ENCODE results near the gene SPATA17.
"Not testable (repeated sequence)": the region's sequence is repeated elsewhere in the genome, so short reads cannot be mapped to it uniquely, and the experiment has no call there.

SPATA17 gene, protein sequence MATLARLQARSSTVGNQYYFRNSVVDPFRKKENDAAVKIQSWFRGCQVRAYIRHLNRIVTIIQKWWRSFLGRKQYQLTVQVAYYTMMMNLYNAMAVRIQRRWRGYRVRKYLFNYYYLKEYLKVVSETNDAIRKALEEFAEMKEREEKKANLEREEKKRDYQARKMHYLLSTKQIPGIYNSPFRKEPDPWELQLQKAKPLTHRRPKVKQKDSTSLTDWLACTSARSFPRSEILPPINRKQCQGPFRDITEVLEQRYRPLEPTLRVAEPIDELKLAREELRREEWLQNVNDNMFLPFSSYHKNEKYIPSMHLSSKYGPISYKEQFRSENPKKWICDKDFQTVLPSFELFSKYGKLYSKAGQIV

DNA sequence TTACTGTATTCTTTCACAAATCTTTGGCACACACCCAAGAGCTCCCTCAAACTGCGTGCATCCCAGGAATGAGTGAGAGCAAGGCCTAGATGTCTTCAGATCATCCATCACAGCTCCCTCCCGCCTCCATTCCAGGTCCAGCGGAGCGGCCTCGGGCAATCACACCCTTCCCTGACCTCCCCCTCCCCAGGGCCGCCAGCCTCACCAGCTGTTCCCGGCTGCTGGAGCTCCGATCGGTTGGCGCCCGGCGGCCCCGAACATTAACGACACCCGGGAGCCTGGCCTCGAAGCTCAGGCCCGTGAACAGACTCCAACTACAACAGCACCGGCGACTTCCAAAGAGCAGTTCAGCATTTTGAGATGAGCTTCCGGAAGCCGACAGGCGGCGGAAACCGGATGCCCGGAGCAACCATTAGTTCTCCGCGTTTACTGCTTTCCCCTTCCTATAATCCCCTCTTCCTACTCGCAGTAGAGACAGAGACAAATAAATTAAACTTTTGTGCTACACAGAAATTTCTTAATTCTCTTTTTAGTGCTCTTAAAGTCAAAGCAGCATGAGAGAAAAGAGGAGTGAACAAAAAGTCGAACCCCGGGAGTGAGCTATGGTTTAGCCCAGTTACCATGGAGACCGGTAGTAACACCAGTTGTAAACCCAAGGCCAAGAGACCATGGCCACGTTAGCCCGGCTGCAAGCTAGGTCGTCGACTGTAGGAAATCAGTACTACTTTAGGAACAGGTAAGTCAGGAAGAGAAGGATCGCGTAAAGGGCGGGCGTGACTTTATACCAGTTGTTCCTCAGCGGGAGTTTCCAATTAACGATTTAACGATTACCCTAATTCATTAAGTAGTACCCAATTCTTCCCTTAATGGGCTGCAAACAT lies at the start of gene SPATA17, which contains the start of gene GPATCH2:
SPATA17 (plus strand) TSS at position 634 of the 881 bp plus-strand sequence; CDS start at position 669, 35 bp downstream.
GPATCH2 (minus strand) TSS at position 380 of the 881 bp plus-strand sequence; CDS start at position 261, 119 bp downstream.
- DNase-seq (ENCODE audit: extremely low read depth in 1 of 2, low read depth in 1 of 2): peak; percentile 46 to 55

DNA sequence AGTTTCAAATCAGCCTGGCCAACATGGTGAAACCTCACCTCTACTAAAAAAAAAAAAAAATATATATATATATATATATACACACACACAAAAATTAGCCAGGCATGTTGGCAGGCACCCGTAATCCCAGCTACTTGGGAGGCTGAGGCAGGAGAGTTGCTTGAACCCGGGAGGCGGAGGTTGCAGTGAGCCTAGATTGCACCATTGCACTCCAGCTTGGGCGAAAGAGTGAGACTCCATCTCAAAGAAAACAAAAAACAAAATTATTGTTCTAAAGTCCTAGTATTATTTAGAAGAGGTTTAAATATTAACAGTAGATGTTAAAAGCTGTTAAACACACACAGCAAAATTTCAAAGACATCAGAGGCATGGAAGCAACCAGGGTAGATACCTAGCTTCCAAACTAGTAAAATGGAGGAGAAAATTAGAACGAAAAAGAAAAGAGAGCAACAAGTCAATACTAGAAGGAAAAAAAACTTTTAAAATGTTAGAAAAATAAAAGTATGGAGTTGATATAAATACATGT lies 46.8 kb upstream of the SPATA17 start:
- not testable (repeated sequence) for DNase-seq (ENCODE audit: extremely low read depth in 1 of 2, low read depth in 1 of 2)

GRCh38 chr1:217585577-217585976 lies 45.6 kb upstream of the SPATA17 start:
- DNase-seq (ENCODE audit: extremely low read depth in 1 of 2, low read depth in 1 of 2): no peak

DNA sequence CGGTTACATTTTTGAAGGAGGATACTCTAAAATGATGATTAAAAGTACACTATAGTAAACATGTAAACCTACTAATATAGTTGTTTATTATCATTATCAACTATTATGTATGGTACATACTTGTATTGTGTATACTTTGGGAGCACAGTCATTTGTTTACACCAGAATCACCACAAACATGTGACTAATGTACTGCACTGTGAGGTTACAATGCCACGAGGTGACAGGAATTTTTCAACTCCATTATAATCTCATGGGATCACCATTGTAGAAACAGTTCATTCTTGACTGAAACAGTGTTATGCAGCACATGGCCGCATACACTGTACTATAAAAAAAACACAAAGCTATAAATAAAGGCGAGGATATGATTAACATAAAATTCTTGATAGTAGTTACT lies 44.6 kb upstream of the SPATA17 start:
- no peak for DNase-seq (ENCODE audit: extremely low read depth in 1 of 2, low read depth in 1 of 2)

DNA sequence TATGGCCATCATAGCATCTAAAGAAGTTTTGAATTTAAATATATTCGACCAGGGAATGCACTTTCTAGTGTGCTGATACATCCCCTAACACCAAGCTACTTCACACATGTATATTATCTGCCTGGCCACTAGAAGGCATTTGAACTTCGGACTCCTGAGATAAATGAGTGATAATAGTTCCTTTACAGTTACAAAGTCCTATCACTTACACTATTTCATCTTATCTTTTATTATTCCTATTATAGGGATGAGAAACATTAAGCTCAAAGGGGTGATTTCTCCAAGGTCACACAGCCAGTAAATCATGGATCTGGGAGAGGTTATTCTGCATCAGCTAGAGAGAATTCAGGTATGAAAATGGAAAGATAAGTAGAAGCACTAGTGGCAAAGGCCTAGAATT lies 40.5 kb upstream of the SPATA17 start:
- no peak for DNase-seq (ENCODE audit: extremely low read depth in 1 of 2, low read depth in 1 of 2)

GRCh38 chr1:217599154-217599553 lies 32.0 kb upstream of the SPATA17 start:
- DNase-seq (ENCODE audit: extremely low read depth in 1 of 2, low read depth in 1 of 2): no peak

DNA sequence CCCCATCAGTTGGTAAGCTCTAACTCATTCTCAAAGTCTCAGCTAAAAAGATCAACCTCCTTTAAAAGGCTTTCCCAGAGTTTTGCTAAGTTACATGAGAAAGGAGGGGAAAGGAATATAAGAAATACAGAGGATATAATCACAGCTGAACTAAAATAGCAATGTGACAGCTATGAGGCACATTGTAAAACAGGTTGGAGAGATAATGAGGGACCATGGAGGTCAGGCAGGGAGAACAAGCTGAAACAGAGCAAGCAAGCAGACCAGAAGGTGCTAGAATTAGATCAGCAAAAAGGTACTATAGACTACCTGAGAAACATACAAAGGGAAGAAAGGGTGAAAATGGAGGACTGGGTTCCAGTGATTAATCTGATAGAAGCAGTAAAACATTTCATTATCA lies 28.8 kb upstream of the SPATA17 start:
- no peak for DNase-seq (ENCODE audit: extremely low read depth in 1 of 2, low read depth in 1 of 2)

- no peak for DNase-seq (ENCODE audit: extremely low read depth in 1 of 2, low read depth in 1 of 2)
Measured at GRCh38 chr1:217605390-217605789, 25.8 kb upstream of the SPATA17 start.

DNA sequence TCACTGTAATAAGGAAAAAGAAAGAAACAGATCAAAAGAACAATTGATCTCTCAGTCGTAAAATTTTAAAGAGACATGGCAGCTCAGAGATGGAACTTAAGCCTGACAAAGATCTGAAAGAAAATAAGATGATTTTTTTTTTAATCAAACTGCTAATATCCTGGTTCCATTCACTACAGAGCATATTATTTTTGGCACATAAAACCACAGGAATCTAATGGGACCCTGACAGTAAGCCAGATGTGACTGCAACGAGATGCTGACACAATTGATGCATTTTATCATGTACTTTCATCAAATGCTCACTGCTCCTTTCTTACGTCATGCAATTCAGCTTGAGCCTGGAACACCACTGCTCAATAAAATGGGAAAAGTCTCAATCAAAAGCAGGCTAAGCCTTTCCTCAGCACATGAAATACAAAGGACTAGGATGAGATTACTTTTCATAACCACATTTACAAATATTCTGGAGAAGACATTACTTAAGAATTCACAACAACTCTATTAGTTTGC lies 16.9 kb upstream of the SPATA17 start:
- DNase-seq (ENCODE audit: extremely low read depth in 1 of 2, low read depth in 1 of 2): no peak

GRCh38 chr1:217617126-217617525 lies 14.0 kb upstream of the SPATA17 start:
- DNase-seq (ENCODE audit: extremely low read depth in 1 of 2, low read depth in 1 of 2): no peak

DNA sequence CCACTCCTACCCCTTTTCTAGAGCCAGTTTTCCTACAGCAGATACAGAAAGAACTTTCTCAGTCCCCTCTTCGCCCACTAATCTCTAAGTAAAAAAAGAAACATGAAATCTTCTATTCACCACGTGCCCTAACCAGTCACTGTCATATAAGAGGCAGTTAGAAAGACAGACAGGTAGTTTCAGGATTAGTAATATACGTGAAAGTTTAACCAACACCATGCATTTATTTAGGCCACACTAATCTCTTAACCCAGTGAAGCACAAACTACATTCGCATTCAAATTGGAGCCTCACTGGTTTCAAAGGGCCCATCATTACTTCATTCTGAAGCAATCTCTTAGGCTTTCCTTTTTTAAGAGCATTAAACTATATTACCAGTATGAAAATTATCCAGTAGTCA lies 10.3 kb upstream of the SPATA17 start:
- no peak for DNase-seq (ENCODE audit: extremely low read depth in 1 of 2, low read depth in 1 of 2)

GRCh38 chr1:217622042-217622441 lies 9.1 kb upstream of the SPATA17 start:
- DNase-seq (ENCODE audit: extremely low read depth in 1 of 2, low read depth in 1 of 2): no peak

GRCh38 chr1:217626321-217626720 lies 4.8 kb upstream of the SPATA17 start:
- DNase-seq (ENCODE audit: extremely low read depth in 1 of 2, low read depth in 1 of 2): no peak

DNA sequence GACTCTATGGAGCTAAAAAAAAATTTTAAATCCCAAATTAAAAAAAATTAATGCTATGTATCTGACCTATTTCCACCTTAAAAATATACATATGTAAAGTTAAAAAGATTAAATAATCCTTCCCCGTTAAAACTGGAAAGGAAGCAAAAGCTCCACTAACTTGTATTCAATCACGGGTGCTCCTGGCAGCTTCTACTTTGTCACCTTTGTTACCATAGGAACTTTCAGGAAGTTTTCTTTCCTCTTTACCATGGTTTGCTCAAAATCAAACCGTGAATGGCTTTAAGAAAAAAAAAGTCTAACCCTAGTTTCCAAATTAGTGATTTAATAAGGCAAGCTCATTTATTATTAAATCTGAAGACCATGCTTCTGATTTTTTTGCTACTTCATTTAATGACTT lies 3.7 kb upstream of the SPATA17 start:
- no peak for DNase-seq (ENCODE audit: extremely low read depth in 1 of 2, low read depth in 1 of 2)

DNA sequence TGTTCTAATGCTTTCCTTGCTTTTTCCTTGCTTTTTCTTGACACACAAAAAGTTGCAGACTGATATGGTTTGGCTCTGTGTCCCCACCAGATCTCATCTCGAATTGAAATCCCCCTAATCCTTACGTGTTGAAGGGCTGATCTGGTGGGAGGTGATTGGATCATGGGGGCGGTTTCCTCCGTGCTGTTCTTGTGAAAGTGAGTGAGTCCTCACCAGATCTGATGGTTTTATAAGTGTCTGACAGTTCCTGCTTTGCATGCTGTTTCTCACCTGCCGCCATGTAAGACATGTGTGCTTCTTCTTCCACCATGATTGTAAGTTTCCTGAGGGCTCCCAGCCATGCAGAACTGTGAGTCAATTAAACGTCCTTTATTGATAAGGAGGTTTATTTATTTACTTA lies 11.3 kb downstream of the SPATA17 start:
- no peak for DNase-seq (ENCODE audit: extremely low read depth in 1 of 2, low read depth in 1 of 2)

DNA sequence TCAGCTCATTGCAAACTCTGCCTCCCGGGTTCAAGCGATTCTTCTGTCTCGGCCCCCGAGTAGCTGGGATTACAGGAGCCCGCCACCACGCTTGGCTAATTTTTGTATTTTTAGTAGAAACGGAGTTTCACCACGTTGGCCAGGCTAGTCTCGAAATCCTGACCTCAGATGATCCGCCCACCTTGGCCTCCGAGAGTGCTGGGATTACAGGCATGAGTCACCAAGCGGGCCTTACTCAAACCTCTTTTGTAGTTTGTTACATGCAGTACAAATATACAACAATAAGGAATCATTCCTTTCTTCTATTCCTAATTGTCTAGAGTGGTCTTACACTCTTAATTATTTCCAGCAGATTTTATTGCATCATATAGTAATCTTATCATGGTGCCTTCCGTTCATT lies 16.6 kb downstream of the SPATA17 start:
- no peak for DNase-seq (ENCODE audit: extremely low read depth in 1 of 2, low read depth in 1 of 2)

- no peak for DNase-seq (ENCODE audit: extremely low read depth in 1 of 2, low read depth in 1 of 2)
Measured at GRCh38 chr1:217650674-217651073, 19.5 kb downstream of the SPATA17 start.

DNA sequence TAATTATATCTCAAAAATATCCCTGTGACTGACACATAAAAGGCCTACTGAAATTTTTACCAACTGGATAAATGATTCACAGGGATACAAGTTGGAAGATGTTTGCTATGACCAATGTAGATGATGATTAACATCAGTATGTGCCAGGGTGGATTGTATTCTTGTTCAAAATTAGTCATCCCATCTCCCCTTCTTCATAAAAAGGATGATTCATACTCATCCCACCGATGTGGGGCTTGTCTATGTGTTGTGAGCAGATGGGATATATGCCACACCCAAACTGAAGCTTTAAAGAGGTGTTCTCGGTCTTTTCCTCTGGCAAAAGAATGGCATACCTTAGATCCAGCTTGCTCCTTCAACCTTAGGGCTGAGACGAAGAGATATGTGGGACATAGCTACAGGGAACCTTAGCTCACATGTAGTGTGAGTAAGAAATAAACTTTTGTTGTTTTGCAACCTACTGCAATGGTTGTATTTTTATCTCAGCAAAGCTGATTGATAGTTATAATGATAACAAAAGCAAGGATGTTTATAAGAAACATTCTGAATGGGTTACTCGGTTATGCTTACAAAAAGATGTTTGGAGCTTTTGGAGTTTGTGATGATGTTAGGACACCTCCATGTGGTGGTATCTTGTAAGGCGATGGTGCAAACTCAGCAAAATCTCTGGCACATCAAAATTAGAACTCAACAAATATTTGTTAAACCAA lies 29.4 kb downstream of the SPATA17 start:
- no peak for DNase-seq (ENCODE audit: extremely low read depth in 1 of 2, low read depth in 1 of 2)

DNA sequence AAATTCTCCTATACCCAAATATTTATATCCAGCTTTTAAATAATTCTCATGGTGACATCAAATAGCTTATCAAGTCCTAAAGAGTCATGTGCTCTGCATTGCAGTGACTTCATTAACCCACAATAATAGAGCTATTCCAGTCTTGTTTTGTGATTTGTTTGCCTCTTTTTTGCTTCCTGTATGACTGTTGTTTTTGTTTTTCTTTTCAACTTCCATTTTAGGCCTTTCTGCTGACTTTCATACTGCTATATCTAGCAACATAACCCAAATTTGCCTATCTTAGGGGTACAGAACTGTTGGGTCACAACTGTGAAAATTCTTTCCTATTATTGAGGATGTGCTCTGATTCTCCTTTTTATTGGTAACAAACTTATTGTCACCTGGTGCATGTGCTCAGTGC lies 30.3 kb downstream of the SPATA17 start:
- no peak for DNase-seq (ENCODE audit: extremely low read depth in 1 of 2, low read depth in 1 of 2)

- DNase-seq (ENCODE audit: extremely low read depth in 1 of 2, low read depth in 1 of 2): no peak
Measured at GRCh38 chr1:217668351-217668940, 37.3 kb downstream of the SPATA17 start.

All from activated CD8-positive, alpha-beta memory T cell treated with anti-CD3 and anti-CD28 coated beads for 1 hour (primary cell).